Measurements from ENCODE around the gene ATL1.
A peak's percentile ranks its signal among the peaks of the same experiment; 100 is the strongest.
"Not testable (repeated sequence)": the region's sequence is repeated elsewhere in the genome, so short reads cannot be mapped to it uniquely, and the experiment has no call there.

Gene ATL1

DNA sequence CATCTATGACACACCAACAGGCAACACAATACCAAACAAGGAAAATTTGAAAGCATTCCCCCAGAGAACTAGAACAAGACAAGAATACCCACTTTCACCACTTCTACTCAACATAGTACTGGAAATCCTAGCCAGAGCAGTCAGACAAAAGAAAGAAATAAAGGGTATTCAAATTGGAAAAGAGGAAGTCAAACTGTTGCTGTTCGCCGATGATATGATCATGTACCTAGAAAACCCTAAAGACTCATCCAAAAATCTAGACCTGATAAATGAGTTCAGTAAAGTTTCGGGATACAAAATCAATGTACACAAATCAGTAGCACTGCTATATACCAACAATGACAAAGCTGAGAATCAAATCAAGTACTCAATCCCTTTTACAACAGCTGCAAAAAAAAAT lies 8.1 kb upstream of the ATL1 start:
- no peaks in the 10 kb centered on the region for H3K36me3 ChIP-seq (ENCODE audit: insufficient read depth, low read length)
- no peak for ATAC-seq (ENCODE audit: insufficient read depth, low read depth)
- no peak overlapping the region for H3K4me2 ChIP-seq (ENCODE audit: insufficient read depth, low read length)
- no peaks in the 10 kb centered on the region for H3K9me3 ChIP-seq (ENCODE audit: insufficient read depth, low read length, severe bottlenecking)
- TF ChIP-seq, protein P1, sequence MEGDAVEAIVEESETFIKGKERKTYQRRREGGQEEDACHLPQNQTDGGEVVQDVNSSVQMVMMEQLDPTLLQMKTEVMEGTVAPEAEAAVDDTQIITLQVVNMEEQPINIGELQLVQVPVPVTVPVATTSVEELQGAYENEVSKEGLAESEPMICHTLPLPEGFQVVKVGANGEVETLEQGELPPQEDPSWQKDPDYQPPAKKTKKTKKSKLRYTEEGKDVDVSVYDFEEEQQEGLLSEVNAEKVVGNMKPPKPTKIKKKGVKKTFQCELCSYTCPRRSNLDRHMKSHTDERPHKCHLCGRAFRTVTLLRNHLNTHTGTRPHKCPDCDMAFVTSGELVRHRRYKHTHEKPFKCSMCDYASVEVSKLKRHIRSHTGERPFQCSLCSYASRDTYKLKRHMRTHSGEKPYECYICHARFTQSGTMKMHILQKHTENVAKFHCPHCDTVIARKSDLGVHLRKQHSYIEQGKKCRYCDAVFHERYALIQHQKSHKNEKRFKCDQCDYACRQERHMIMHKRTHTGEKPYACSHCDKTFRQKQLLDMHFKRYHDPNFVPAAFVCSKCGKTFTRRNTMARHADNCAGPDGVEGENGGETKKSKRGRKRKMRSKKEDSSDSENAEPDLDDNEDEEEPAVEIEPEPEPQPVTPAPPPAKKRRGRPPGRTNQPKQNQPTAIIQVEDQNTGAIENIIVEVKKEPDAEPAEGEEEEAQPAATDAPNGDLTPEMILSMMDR (IDR thresholded peaks at IDR 0.05; ENCODE audit: borderline replicate concordance, extremely low read depth, low read length, poor library complexity, severe bottlenecking), result no peak
- no peak for TF ChIP-seq EZH2 (IDR thresholded peaks at IDR 0.05; ENCODE audit: borderline replicate concordance, low read depth, low read length, severe bottlenecking)
- no peaks in the 10 kb centered on the region for H3K27me3 ChIP-seq (ENCODE audit: insufficient read depth, low read length, poor library complexity)
- peaks cover 13% of the 10 kb centered on the region for H3K4me1 ChIP-seq (ENCODE audit: insufficient read depth, low read length)
- no peaks in the 10 kb centered on the region for H3K79me2 ChIP-seq (ENCODE audit: insufficient read depth, low read length)
- no peak overlapping the region for H3K27ac ChIP-seq (ENCODE audit: low read length)
- H3K4me3 ChIP-seq (ENCODE audit: low read depth in 1 of 2, low read length in 2 of 2), result no peak overlapping the region
- no peak for DNase-seq
- no peaks in the 10 kb centered on the region for H4K20me1 ChIP-seq (ENCODE audit: insufficient read depth, low read length)
- no peak overlapping the region for H2AFZ ChIP-seq (ENCODE audit: low read depth, low read length)
- no peak overlapping the region for H3K9ac ChIP-seq (ENCODE audit: low read depth, low read length)

DNA sequence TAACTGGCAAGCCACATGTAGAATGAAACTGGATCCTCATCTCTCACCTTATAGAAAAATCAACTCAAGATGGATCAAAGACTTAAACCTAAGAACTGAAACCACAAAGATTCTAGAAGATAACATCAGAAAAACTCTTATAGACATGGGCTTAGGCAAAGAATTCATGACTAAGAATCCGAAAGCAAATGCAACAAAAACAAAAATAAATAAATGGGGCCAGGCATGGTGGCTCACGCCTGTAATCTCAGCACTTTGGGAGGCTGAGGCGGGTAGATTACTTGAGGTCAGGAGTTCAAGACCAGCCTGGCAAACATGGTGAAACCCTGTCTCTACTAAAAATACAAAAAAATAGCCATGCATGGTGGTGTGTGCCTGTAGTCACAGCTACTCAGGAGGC lies 7.1 kb upstream of the ATL1 start:
- ATAC-seq (ENCODE audit: insufficient read depth, low read depth), result peak; percentile 79

DNA sequence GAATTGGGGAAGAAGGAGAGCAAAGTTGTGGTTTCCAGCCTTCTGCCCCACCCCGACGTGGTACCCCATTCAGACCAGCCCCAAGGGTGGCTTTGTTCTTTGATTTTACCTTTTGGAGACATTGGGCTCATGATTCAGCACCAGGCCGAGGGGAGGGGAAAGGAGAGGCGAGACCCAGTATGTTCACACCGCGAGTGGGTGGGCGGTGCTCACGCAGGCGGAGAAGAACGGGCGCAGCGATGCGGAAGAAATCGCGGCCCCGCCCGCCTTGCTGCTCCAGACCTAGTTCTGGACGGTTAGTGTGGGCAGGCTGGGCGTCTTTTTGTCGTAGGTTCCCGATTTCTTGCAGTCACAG lies 963 bp downstream of the ATL1 start:
- no peaks in the 10 kb centered on the region for H3K79me2 ChIP-seq (ENCODE audit: insufficient read depth, low read length)
- peaks cover 31% of the 10 kb centered on the region for H3K27me3 ChIP-seq (ENCODE audit: insufficient read depth, low read length, poor library complexity)
- H3K9ac ChIP-seq (ENCODE audit: low read depth, low read length), result peak overlapping the region; percentile 58
- TF ChIP-seq, protein P1 (IDR thresholded peaks at IDR 0.05; ENCODE audit: borderline replicate concordance, extremely low read depth, low read length, poor library complexity, severe bottlenecking), result no peak
- peak; percentile 69 for TF ChIP-seq EZH2 (IDR thresholded peaks at IDR 0.05; ENCODE audit: borderline replicate concordance, low read depth, low read length, severe bottlenecking)
- DNase-seq (peak; percentile 66), ATAC-seq (ENCODE audit: insufficient read depth, low read depth) (peak; percentile 42)
- 0 out of 2 replicates have a peak, but pooled peaks cover 3% of the 10 kb centered on the region for H4K20me1 ChIP-seq (ENCODE audit: insufficient read depth, low read length)
- peaks cover 22% of the 10 kb centered on the region for H3K4me1 ChIP-seq (ENCODE audit: insufficient read depth, low read length)
- H3K9me3 ChIP-seq (ENCODE audit: insufficient read depth, low read length, severe bottlenecking), result no peaks in the 10 kb centered on the region
- peak overlapping the region; percentile 65 for H3K27ac ChIP-seq (ENCODE audit: low read length)
- peak overlapping the region; percentile 47 to 79; a peak in 3 of 4 replicates for H3K4me3 ChIP-seq (ENCODE audit: low read depth in 1 of 2, low read length in 2 of 2)
- H3K4me2 ChIP-seq (ENCODE audit: insufficient read depth, low read length), result peak overlapping the region; percentile 99
- H2AFZ ChIP-seq (ENCODE audit: low read depth, low read length), result peak overlapping the region; percentile 86
- H3K36me3 ChIP-seq (ENCODE audit: insufficient read depth, low read length), result no peaks in the 10 kb centered on the region

More for the DNA sequence above, 7.1 kb upstream of the ATL1 start:
- not testable (repeated sequence) for H3K27me3 ChIP-seq (ENCODE audit: insufficient read depth, low read length, poor library complexity); H3K4me3 ChIP-seq (ENCODE audit: low read depth in 1 of 2, low read length in 2 of 2); H3K9me3 ChIP-seq (ENCODE audit: insufficient read depth, low read length, severe bottlenecking); H2AFZ ChIP-seq (ENCODE audit: low read depth, low read length); H3K36me3 ChIP-seq (ENCODE audit: insufficient read depth, low read length); H3K27ac ChIP-seq (ENCODE audit: low read length); H3K9ac ChIP-seq (ENCODE audit: low read depth, low read length); H3K79me2 ChIP-seq (ENCODE audit: insufficient read depth, low read length); H4K20me1 ChIP-seq (ENCODE audit: insufficient read depth, low read length); H3K4me2 ChIP-seq (ENCODE audit: insufficient read depth, low read length)
- H3K4me1 ChIP-seq (ENCODE audit: insufficient read depth, low read length), result peaks cover 13% of the 10 kb centered on the region
- peak; percentile 33 for DNase-seq

GRCh38 chr14:50562841-50563240 lies 2.9 kb downstream of the ATL1 start:
- H3K9ac ChIP-seq (ENCODE audit: low read depth, low read length), result no peak overlapping the region
- no peaks in the 10 kb centered on the region for H3K79me2 ChIP-seq (ENCODE audit: insufficient read depth, low read length)
- H2AFZ ChIP-seq (ENCODE audit: low read depth, low read length), result no peak overlapping the region
- H4K20me1 ChIP-seq (ENCODE audit: insufficient read depth, low read length), result 0 out of 2 replicates have a peak, but pooled peaks cover 3% of the 10 kb centered on the region
- H3K9me3 ChIP-seq (ENCODE audit: insufficient read depth, low read length, severe bottlenecking), result no peaks in the 10 kb centered on the region
- no peak overlapping the region for H3K4me3 ChIP-seq (ENCODE audit: low read depth in 1 of 2, low read length in 2 of 2)
- ATAC-seq (ENCODE audit: insufficient read depth, low read depth), result no peak
- no peak overlapping the region for H3K27ac ChIP-seq (ENCODE audit: low read length)
- peaks cover 22% of the 10 kb centered on the region for H3K4me1 ChIP-seq (ENCODE audit: insufficient read depth, low read length)
- H3K36me3 ChIP-seq (ENCODE audit: insufficient read depth, low read length), result no peaks in the 10 kb centered on the region
- H3K27me3 ChIP-seq (ENCODE audit: insufficient read depth, low read length, poor library complexity), result peaks cover 31% of the 10 kb centered on the region
- no peak for DNase-seq
- TF ChIP-seq EZH2 (IDR thresholded peaks at IDR 0.05; ENCODE audit: borderline replicate concordance, low read depth, low read length, severe bottlenecking), result no peak
- TF ChIP-seq, protein P1 (IDR thresholded peaks at IDR 0.05; ENCODE audit: borderline replicate concordance, extremely low read depth, low read length, poor library complexity, severe bottlenecking), result no peak
- no peak overlapping the region for H3K4me2 ChIP-seq (ENCODE audit: insufficient read depth, low read length)
